Neural cell (in vitro differentiated cells): ENCODE data around the gene BMPR1A. TPM values are rescaled to one million over a fixed set of nuclear protein-coding genes. Genes with fewer than 3 reads are reported as not detected.

Source experiments
- H2AFZ ChIP-seq: fragments of 200-600, 300-800 bp; sonication (generic), shearing (Covaris generic); 2 replicates; pipeline ENCODE4 v1.6.0; 2014; ENCODE audit warnings: low read depth, mild to moderate bottlenecking, antibody characterized with exemption, low read length, moderate library complexity
- H3F3A ChIP-seq: fragments of 200-600 bp; shearing (Covaris generic); 2 replicates; pipeline ENCODE4 v1.6.1; 2016; ENCODE audit warnings: mild to moderate bottlenecking, moderate library complexity, mixed read lengths, antibody characterized with exemption, low read length; ENCODE audit not compliant: insufficient read depth, poor library complexity, severe bottlenecking
- H3K27ac ChIP-seq: fragments of 200-600, 300-800 bp; sonication (generic), shearing (Covaris generic); 2 replicates; pipeline ENCODE4 v1.5.1; 2014; ENCODE audit warnings: mild to moderate bottlenecking, low read length, moderate library complexity
- H3K27me3 ChIP-seq: fragments of 300-800, 200-600 bp; sonication (generic), shearing (Covaris generic); 2 replicates; pipeline ENCODE4 v1.6.0; 2014; ENCODE audit warnings: mild to moderate bottlenecking, low read depth, low read length, moderate library complexity; ENCODE audit not compliant: insufficient read depth
- H3K36me3 ChIP-seq: fragments of 300-800, 200-600 bp; sonication (generic), shearing (Covaris generic); 2 replicates; pipeline ENCODE4 v1.5.1; 2014; ENCODE audit warnings: mild to moderate bottlenecking, antibody characterized with exemption, low read length, moderate library complexity; ENCODE audit not compliant: insufficient read depth
- H3K4me2 ChIP-seq: fragments of 300-800, 200-600 bp; sonication (generic), shearing (Covaris generic); 2 replicates; pipeline ENCODE4 v1.6.0; 2014; ENCODE audit warnings: mild to moderate bottlenecking, low read length
- H3K4me3 ChIP-seq: fragments of 300-800, 200-600 bp; sonication (generic), shearing (Covaris generic); 2 replicates; pipeline ENCODE4 v1.5.1; 2014; ENCODE audit warnings: mild to moderate bottlenecking, low read length, moderate library complexity
- H3K79me2 ChIP-seq: fragments of 200-600 bp; shearing (Covaris generic); replicated peaks from 2 replicates; pipeline ENCODE4 v1.6.0; 2014; ENCODE audit warnings: mild to moderate bottlenecking, low read length, moderate library complexity; ENCODE audit not compliant: insufficient read depth
- H3K9ac ChIP-seq: fragments of 300-800, 200-600 bp; sonication (generic), shearing (Covaris generic); 2 replicates; pipeline ENCODE4 v1.6.1; 2016; ENCODE audit warnings: mild to moderate bottlenecking, low read length, mixed read lengths
- H3K9me2 ChIP-seq: fragments of 200-600 bp; shearing (Covaris generic); 2 replicates; pipeline ENCODE4 v1.6.1; 2016; ENCODE audit warnings: mild to moderate bottlenecking, low read length, mixed read lengths; ENCODE audit not compliant: insufficient read depth
- H3K9me3 ChIP-seq: fragments of 200-600, 300-800 bp; sonication (generic), shearing (Covaris generic); 2 replicates; pipeline ENCODE4 v1.6.1; 2016; ENCODE audit warnings: mild to moderate bottlenecking, mixed run types, low read length, moderate library complexity, mixed read lengths
- H4K20me1 ChIP-seq: fragments of 200-600 bp; shearing (Covaris generic); 2 replicates; pipeline ENCODE4 v1.6.1; 2016; ENCODE audit warnings: mild to moderate bottlenecking, mixed run types; ENCODE audit not compliant: insufficient read depth
- EP300 ChIP-seq: fragments of 450-650 bp; conservative IDR thresholded peaks from 2 replicates; pipeline ENCODE4 v1.6.1; 2014; ENCODE audit warnings: antibody characterized with exemption, mild to moderate bottlenecking, moderate library complexity; ENCODE audit not compliant: poor library complexity, severe bottlenecking
- EZH2 ChIP-seq: fragments of 200-600, 300-800 bp; shearing (Covaris generic), sonication (generic); IDR thresholded peaks from 2 replicates; pipeline ENCODE4 v1.6.1; 2014; ENCODE audit warnings: antibody characterized with exemption, low read length, borderline replicate concordance, mild to moderate bottlenecking; ENCODE audit not compliant: insufficient read depth, poor library complexity, severe bottlenecking
- MXI1 ChIP-seq: fragments of 450-650 bp; conservative IDR thresholded peaks from 2 replicates; pipeline ENCODE4 v1.6.1; 2014; ENCODE audit warnings: antibody characterized with exemption, mild to moderate bottlenecking; ENCODE audit not compliant: poor library complexity, severe bottlenecking
- POLR2AphosphoS5 ChIP-seq: IDR thresholded peaks from 2 replicates; pipeline ENCODE4 v1.6.1; 2012
- RAD21 ChIP-seq: fragments of 450-650 bp; conservative IDR thresholded peaks from 2 replicates; pipeline ENCODE4 v1.6.1; 2014; ENCODE audit warnings: antibody characterized with exemption, mild to moderate bottlenecking, moderate library complexity
- SMC3 ChIP-seq: fragments of 450-650 bp; conservative IDR thresholded peaks from 2 replicates; pipeline ENCODE4 v1.6.1; 2014; ENCODE audit warnings: antibody characterized with exemption, mild to moderate bottlenecking, moderate library complexity; ENCODE audit not compliant: poor library complexity
- TAF1 ChIP-seq: IDR thresholded peaks from 2 replicates; pipeline ENCODE4 v1.6.1; 2012; ENCODE audit warnings: low read depth
- polyA plus RNA-seq: library from polyadenylated mRNA; depleted of rRNA; stranded (reverse); fragments of >200 nt; gene quantifications from 2 replicates; pipeline ENCODE4 v1.2.3, GENCODE V29; 2014
- TF ChIP-seq, protein P1 (sequence below): IDR thresholded peaks from 2 replicates; pipeline ENCODE4 v1.6.1; 2012; ENCODE audit warnings: borderline replicate concordance
- TF ChIP-seq, protein P2 (sequence below): fragments of 450-650 bp; IDR thresholded peaks from 2 replicates; pipeline ENCODE4 v1.5.1; 2014; ENCODE audit warnings: antibody characterized with exemption, mild to moderate bottlenecking, moderate library complexity; ENCODE audit not compliant: poor library complexity, severe bottlenecking

The BMPR1A gene
- polyA plus RNA-seq, 1 donor from 2014 or later, result 29.9 TPM

DNA sequence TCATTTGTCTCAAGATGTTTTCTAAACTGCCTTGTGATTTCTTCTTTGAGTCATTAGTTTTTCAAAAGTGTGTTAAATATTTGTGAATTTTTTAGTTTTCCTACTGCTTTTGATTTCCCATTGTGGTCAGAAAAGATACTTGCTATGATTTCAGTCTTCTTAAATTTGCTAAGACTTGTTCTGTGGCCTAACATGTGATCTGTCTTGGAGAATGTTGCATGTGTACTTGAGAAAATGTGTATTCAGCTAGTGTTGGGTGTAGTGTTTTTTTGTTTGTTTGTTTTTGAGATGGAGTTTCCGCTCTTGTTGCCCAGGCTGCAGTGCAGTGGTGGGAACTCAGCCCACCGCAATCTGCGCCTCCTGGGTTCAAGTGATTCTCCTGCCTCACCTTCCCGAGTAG is 28.6 kb downstream of the BMPR1A start:
- Histone ChIP-seq H2AFZ (no peak overlapping the region), H3F3A (no peaks in the 10 kb centered on the region), H3K9ac (no peak overlapping the region), H3K27ac (no peak overlapping the region), H3K9me3 (peaks cover 6% of the 10 kb centered on the region), H4K20me1 (no peaks in the 10 kb centered on the region), H3K36me3 (no peaks in the 10 kb centered on the region), H3K9me2 (no peaks in the 10 kb centered on the region), H3K79me2 (peaks cover 86% of the 10 kb centered on the region), H3K4me3 (no peak overlapping the region), H3K4me2 (no peak overlapping the region), H3K27me3 (no peaks in the 10 kb centered on the region)
- TF ChIP-seq EP300 (no peak), MXI1 (no peak), TAF1 (no peak), RAD21 (no peak), EZH2 (no peak), SMC3 (no peak), POLR2AphosphoS5 (no peak)
- TF ChIP-seq, protein P1, sequence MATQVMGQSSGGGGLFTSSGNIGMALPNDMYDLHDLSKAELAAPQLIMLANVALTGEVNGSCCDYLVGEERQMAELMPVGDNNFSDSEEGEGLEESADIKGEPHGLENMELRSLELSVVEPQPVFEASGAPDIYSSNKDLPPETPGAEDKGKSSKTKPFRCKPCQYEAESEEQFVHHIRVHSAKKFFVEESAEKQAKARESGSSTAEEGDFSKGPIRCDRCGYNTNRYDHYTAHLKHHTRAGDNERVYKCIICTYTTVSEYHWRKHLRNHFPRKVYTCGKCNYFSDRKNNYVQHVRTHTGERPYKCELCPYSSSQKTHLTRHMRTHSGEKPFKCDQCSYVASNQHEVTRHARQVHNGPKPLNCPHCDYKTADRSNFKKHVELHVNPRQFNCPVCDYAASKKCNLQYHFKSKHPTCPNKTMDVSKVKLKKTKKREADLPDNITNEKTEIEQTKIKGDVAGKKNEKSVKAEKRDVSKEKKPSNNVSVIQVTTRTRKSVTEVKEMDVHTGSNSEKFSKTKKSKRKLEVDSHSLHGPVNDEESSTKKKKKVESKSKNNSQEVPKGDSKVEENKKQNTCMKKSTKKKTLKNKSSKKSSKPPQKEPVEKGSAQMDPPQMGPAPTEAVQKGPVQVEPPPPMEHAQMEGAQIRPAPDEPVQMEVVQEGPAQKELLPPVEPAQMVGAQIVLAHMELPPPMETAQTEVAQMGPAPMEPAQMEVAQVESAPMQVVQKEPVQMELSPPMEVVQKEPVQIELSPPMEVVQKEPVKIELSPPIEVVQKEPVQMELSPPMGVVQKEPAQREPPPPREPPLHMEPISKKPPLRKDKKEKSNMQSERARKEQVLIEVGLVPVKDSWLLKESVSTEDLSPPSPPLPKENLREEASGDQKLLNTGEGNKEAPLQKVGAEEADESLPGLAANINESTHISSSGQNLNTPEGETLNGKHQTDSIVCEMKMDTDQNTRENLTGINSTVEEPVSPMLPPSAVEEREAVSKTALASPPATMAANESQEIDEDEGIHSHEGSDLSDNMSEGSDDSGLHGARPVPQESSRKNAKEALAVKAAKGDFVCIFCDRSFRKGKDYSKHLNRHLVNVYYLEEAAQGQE, result no peak
- TF ChIP-seq, protein P2, sequence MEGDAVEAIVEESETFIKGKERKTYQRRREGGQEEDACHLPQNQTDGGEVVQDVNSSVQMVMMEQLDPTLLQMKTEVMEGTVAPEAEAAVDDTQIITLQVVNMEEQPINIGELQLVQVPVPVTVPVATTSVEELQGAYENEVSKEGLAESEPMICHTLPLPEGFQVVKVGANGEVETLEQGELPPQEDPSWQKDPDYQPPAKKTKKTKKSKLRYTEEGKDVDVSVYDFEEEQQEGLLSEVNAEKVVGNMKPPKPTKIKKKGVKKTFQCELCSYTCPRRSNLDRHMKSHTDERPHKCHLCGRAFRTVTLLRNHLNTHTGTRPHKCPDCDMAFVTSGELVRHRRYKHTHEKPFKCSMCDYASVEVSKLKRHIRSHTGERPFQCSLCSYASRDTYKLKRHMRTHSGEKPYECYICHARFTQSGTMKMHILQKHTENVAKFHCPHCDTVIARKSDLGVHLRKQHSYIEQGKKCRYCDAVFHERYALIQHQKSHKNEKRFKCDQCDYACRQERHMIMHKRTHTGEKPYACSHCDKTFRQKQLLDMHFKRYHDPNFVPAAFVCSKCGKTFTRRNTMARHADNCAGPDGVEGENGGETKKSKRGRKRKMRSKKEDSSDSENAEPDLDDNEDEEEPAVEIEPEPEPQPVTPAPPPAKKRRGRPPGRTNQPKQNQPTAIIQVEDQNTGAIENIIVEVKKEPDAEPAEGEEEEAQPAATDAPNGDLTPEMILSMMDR, result no peak

DNA sequence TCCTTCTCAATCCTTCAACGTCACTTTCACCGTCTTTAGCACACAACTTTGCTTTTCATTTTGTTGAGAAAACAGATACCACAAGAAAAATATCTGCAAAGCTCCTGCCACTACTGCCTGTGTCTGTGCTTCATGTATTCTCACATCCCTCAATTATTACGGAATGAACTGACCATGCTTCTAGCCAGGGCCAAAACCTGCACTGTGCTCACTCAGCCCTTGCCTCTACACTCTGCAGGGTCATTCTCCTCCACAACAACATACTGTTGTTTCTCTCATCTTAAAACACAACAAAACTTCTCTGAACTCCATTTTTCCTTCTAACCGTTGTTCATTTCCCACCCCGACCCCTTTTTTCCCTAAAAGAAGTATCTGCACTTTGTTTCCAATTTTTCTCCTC is 29.5 kb downstream of the BMPR1A start:
- Histone ChIP-seq H2AFZ (no peak overlapping the region), H3K27me3 (no peaks in the 10 kb centered on the region), H3K9me3 (peaks cover 6% of the 10 kb centered on the region), H3K79me2 (peaks cover 86% of the 10 kb centered on the region), H3K9ac (no peak overlapping the region), H3K4me2 (no peak overlapping the region), H3F3A (no peaks in the 10 kb centered on the region), H3K9me2 (no peaks in the 10 kb centered on the region), H4K20me1 (no peaks in the 10 kb centered on the region), H3K36me3 (no peaks in the 10 kb centered on the region), H3K27ac (no peak overlapping the region), H3K4me3 (no peak overlapping the region)
- TF ChIP-seq RAD21 (no peak), TAF1 (no peak), MXI1 (no peak), EP300 (no peak), SMC3 (no peak), POLR2AphosphoS5 (no peak), EZH2 (no peak)
- TF ChIP-seq, protein P1, result no peak
- TF ChIP-seq, protein P2, result no peak
